Measurements from ENCODE around the gene CBLC. TPM values are rescaled to one million over a fixed set of nuclear protein-coding genes. Genes with fewer than 3 reads are reported as not detected.

CBLC gene
- total RNA-seq, 1 experiment from 2014 or later, result 20.5 TPM

GRCh38 chr19:44817725-44818465 lies 40.2 kb downstream of the CBLC start:
- Mint-ChIP-seq H3K27me3 (ENCODE audit: low read depth) (peaks cover 79% of the 10 kb centered on the region), H3K27ac (no peak overlapping the region), H3K36me3 (peaks cover 28% of the 10 kb centered on the region), H3K4me3 (no peak overlapping the region), H3K9me3 (no peaks in the 10 kb centered on the region), H3K4me1 (no peaks in the 10 kb centered on the region)
- TF ChIP-seq ZMAT4 (CRISPR knock-in tag; IDR thresholded peaks at IDR 0.05) (no peak), CDX4 (CRISPR knock-in tag; IDR thresholded peaks at IDR 0.05; ENCODE audit: borderline replicate concordance) (no peak), ESRRA (CRISPR knock-in tag; IDR thresholded peaks at IDR 0.05; ENCODE audit: borderline replicate concordance) (no peak), ZNF121 (CRISPR knock-in tag; IDR thresholded peaks at IDR 0.05) (no peak), ZNF317 (CRISPR knock-in tag; IDR thresholded peaks at IDR 0.05; ENCODE audit: borderline replicate concordance, low read depth) (no peak), TP53 (CRISPR knock-in tag; IDR thresholded peaks at IDR 0.05) (no peak), ELF4 (CRISPR knock-in tag; IDR thresholded peaks at IDR 0.05; ENCODE audit: low read depth) (no peak), TEAD1 (CRISPR knock-in tag; IDR thresholded peaks at IDR 0.05) (no peak), TEAD4 (CRISPR knock-in tag; IDR thresholded peaks at IDR 0.05) (no peak), ZBTB21 (CRISPR knock-in tag; IDR thresholded peaks at IDR 0.05; ENCODE audit: borderline replicate concordance) (no peak), JAZF1 (CRISPR knock-in tag; IDR thresholded peaks at IDR 0.05) (no peak), MYBL2 (CRISPR knock-in tag; IDR thresholded peaks at IDR 0.05) (no peak), NR1H2 (CRISPR knock-in tag; IDR thresholded peaks at IDR 0.05) (no peak), ARID4B (CRISPR knock-in tag; IDR thresholded peaks at IDR 0.05; ENCODE audit: borderline replicate concordance) (no peak), TCF7 (CRISPR knock-in tag; IDR thresholded peaks at IDR 0.05; ENCODE audit: low read depth) (no peak)
- TF ChIP-seq, protein P1, sequence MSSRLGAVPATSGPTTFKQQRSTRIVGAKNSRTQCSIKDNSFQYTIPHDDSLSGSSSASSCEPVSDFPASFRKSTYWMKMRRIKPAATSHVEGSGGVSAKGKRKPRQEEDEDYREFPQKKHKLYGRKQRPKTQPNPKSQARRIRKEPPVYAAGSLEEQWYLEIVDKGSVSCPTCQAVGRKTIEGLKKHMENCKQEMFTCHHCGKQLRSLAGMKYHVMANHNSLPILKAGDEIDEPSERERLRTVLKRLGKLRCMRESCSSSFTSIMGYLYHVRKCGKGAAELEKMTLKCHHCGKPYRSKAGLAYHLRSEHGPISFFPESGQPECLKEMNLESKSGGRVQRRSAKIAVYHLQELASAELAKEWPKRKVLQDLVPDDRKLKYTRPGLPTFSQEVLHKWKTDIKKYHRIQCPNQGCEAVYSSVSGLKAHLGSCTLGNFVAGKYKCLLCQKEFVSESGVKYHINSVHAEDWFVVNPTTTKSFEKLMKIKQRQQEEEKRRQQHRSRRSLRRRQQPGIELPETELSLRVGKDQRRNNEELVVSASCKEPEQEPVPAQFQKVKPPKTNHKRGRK (CRISPR knock-in tag; IDR thresholded peaks at IDR 0.05; ENCODE audit: borderline replicate concordance), result no peak
- TF ChIP-seq, protein P2, sequence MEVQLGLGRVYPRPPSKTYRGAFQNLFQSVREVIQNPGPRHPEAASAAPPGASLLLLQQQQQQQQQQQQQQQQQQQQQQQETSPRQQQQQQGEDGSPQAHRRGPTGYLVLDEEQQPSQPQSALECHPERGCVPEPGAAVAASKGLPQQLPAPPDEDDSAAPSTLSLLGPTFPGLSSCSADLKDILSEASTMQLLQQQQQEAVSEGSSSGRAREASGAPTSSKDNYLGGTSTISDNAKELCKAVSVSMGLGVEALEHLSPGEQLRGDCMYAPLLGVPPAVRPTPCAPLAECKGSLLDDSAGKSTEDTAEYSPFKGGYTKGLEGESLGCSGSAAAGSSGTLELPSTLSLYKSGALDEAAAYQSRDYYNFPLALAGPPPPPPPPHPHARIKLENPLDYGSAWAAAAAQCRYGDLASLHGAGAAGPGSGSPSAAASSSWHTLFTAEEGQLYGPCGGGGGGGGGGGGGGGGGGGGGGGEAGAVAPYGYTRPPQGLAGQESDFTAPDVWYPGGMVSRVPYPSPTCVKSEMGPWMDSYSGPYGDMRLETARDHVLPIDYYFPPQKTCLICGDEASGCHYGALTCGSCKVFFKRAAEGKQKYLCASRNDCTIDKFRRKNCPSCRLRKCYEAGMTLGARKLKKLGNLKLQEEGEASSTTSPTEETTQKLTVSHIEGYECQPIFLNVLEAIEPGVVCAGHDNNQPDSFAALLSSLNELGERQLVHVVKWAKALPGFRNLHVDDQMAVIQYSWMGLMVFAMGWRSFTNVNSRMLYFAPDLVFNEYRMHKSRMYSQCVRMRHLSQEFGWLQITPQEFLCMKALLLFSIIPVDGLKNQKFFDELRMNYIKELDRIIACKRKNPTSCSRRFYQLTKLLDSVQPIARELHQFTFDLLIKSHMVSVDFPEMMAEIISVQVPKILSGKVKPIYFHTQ (CRISPR knock-in tag; IDR thresholded peaks at IDR 0.05), result no peak
- TF ChIP-seq, protein P3, sequence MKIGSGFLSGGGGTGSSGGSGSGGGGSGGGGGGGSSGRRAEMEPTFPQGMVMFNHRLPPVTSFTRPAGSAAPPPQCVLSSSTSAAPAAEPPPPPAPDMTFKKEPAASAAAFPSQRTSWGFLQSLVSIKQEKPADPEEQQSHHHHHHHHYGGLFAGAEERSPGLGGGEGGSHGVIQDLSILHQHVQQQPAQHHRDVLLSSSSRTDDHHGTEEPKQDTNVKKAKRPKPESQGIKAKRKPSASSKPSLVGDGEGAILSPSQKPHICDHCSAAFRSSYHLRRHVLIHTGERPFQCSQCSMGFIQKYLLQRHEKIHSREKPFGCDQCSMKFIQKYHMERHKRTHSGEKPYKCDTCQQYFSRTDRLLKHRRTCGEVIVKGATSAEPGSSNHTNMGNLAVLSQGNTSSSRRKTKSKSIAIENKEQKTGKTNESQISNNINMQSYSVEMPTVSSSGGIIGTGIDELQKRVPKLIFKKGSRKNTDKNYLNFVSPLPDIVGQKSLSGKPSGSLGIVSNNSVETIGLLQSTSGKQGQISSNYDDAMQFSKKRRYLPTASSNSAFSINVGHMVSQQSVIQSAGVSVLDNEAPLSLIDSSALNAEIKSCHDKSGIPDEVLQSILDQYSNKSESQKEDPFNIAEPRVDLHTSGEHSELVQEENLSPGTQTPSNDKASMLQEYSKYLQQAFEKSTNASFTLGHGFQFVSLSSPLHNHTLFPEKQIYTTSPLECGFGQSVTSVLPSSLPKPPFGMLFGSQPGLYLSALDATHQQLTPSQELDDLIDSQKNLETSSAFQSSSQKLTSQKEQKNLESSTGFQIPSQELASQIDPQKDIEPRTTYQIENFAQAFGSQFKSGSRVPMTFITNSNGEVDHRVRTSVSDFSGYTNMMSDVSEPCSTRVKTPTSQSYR (CRISPR knock-in tag; IDR thresholded peaks at IDR 0.05), result no peak
- POLR2A ChIA-PET, result no interaction called here
- DNase-seq (ENCODE audit: low spot score) (no peak), ATAC-seq (no peak)
- CTCF ChIA-PET, result interaction anchor here (0.6 to 1.1 kb wide), 3 partner anchors 16 to 94 kb away, joined by 3 to 6 read pairs (median 3); no protein-coding TSS in a partner anchor
